ENCODE data around the gene CSNK2A3. TPM values are rescaled to one million over a fixed set of nuclear protein-coding genes. Genes with fewer than 3 reads are reported as not detected.

Gene CSNK2A3
- total RNA-seq, 1 donor from 2014 or later = 0.75 TPM

DNA sequence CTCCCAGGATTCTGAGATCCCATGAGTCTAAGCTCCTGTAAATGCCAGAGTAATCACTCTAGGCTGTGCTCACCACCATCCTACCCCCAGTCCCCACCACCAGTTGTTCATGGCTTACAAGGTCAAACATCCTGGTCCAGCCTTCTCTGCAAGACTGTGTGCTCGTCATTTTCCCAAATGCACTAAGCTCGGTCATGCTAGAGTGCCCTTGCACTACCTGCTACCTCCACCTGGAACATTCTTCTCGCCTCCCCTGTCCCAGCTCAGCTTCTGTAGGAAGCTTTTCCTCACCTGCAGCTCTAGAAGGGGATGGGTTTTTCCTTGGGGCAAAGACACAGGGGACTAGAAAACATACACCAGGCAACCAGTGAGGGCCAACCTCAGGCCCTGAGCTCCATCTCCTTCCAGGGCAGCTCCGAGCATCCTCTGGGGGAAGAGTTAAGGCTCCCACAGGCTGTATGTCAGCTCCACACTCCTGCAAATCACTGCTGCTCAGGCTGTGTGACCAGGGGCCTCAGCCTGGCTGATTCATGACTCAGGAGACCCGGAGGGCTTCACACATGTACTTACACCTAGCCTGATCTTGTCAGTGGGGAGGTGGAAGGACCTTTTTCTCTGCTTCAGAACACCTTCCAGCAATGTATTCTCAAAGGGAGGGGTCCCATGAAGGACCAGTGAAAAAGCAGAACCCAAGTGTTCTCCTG, 37.2 kb upstream of the CSNK2A3 start:
- TF ChIP-seq, protein P1, sequence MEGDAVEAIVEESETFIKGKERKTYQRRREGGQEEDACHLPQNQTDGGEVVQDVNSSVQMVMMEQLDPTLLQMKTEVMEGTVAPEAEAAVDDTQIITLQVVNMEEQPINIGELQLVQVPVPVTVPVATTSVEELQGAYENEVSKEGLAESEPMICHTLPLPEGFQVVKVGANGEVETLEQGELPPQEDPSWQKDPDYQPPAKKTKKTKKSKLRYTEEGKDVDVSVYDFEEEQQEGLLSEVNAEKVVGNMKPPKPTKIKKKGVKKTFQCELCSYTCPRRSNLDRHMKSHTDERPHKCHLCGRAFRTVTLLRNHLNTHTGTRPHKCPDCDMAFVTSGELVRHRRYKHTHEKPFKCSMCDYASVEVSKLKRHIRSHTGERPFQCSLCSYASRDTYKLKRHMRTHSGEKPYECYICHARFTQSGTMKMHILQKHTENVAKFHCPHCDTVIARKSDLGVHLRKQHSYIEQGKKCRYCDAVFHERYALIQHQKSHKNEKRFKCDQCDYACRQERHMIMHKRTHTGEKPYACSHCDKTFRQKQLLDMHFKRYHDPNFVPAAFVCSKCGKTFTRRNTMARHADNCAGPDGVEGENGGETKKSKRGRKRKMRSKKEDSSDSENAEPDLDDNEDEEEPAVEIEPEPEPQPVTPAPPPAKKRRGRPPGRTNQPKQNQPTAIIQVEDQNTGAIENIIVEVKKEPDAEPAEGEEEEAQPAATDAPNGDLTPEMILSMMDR (conservative IDR thresholded peaks at IDR 0.05) = no peak
- Mint-ChIP-seq H3K4me3 (no peak overlapping the region), H3K27ac (no peak overlapping the region), H3K36me3 (peaks cover 4% of the 10 kb centered on the region), H3K4me1 (ENCODE audit: unreplicated experiment) (peaks cover 5% of the 10 kb centered on the region), H3K27me3 (peaks cover 12% of the 10 kb centered on the region), H3K9me3 (no peaks in the 10 kb centered on the region)
- no peak for DNase-seq (ENCODE audit: extremely low spot score, unreplicated experiment)

DNA sequence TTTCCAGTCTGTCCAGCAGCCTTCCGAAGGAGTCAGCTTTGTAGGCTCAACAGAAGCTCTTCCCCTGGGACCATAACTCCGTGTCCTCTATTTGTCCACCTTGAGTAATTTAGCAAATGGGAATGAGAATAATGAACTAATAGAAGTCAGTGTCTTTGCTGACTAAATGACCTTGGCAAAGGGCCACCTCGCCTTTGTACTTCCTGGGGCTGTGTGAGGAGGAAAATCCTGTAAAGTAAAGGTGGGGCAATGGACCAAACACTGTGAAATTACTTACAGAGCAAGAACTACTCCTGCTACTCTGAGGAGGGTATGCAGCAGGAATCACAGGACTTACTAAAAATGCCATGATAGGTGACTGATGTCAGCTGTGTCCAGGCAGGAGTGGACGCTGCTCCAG, 36.2 kb upstream of the CSNK2A3 start:
- peaks cover 5% of the 10 kb centered on the region for H3K4me1 Mint-ChIP-seq (ENCODE audit: unreplicated experiment)
- no peak overlapping the region for H3K4me3 Mint-ChIP-seq
- TF ChIP-seq, protein P1 (conservative IDR thresholded peaks at IDR 0.05) = no peak
- no peak overlapping the region for H3K27ac Mint-ChIP-seq
- H3K27me3 Mint-ChIP-seq = peaks cover 11% of the 10 kb centered on the region
- H3K36me3 Mint-ChIP-seq = peaks cover 3% of the 10 kb centered on the region
- H3K9me3 Mint-ChIP-seq = no peaks in the 10 kb centered on the region
- no peak for DNase-seq (ENCODE audit: extremely low spot score, unreplicated experiment)

DNA sequence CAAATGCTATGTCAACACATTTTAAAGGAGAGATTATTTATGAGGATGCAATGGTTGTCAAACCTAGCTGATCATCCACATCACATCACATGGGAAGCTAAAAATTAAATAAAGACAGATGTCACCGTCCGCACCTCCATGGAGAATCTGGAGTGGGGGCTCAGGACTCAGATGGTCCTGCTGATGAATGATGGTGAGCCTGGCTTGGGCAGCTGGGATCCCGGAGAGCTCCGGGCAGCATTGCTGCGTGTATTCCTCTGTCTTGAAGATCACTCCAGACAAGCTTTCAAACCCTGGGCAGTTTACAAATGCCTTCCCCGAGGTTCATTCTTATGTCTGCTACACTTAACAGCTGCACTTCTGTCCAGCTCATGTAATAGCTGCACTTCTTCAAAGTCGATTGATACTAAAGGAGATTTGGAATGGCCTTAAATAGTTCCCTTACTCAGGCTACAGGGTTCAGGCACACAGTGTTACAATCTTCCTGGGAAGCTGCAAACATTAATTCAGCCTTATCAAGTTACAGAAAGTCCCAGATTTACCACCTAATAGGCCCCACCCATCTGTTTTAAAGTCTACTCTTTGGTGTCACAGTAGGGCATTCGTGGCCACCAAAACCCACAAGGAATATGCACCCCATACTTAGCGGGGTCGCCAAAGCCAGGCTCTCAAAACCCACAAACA, 34.7 kb upstream of the CSNK2A3 start:
- Mint-ChIP-seq H3K4me1 (ENCODE audit: unreplicated experiment) (peaks cover 5% of the 10 kb centered on the region), H3K36me3 (no peaks in the 10 kb centered on the region), H3K27me3 (peaks cover 9% of the 10 kb centered on the region), H3K27ac (no peak overlapping the region), H3K9me3 (peaks cover 3% of the 10 kb centered on the region), H3K4me3 (no peak overlapping the region)
- DNase-seq (ENCODE audit: extremely low spot score, unreplicated experiment) = no peak
- TF ChIP-seq, protein P1 (conservative IDR thresholded peaks at IDR 0.05) = no peak

DNA sequence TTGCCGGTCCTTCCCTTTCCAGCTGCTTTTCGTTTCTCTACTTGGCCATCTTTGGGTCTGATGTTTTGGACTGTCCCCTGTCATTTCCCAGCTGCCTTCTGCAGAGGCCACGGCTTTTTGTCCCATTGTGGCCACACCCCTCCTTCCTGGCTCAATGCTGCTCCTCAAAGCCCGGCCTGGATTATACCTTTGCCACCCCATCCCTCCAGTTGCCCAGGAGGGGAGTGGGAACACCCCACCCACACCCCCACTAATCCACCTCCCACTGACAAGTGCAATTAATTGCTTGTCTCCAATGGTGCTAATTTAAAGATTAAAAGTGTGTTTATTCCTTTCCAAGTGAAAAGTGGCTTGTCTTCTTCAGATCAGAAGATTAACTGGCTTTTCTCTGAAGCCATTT, 34.2 kb upstream of the CSNK2A3 start:
- Mint-ChIP-seq H3K4me3 (no peak overlapping the region), H3K27ac (no peak overlapping the region), H3K27me3 (peaks cover 9% of the 10 kb centered on the region), H3K4me1 (ENCODE audit: unreplicated experiment) (peaks cover 5% of the 10 kb centered on the region), H3K36me3 (no peaks in the 10 kb centered on the region), H3K9me3 (peaks cover 3% of the 10 kb centered on the region)
- no peak for DNase-seq (ENCODE audit: extremely low spot score, unreplicated experiment)
- TF ChIP-seq, protein P1 (conservative IDR thresholded peaks at IDR 0.05) = no peak

DNA sequence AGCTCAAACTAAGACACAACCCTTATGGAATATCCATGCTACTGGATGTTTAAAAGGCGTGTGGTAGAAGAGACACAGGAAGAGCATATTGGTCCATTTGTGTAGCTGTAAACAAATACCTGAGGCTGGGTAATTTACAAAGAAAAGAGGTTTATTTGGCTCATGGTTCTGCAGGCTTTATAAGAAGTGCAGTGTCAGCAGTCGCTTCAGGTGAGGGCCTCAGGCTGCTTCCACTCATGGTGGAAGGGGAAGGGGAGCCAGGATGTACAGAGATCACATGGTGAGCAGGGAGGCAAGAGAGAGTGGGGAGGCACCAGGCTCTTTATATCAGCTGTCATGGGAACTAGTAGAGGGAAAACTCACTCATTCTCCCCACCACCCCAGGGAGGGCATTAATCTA, 31.8 kb upstream of the CSNK2A3 start:
- H3K27me3 Mint-ChIP-seq = peaks cover 4% of the 10 kb centered on the region
- peaks cover 5% of the 10 kb centered on the region for H3K4me1 Mint-ChIP-seq (ENCODE audit: unreplicated experiment)
- H3K4me3 Mint-ChIP-seq = no peak overlapping the region
- peaks cover 3% of the 10 kb centered on the region for H3K9me3 Mint-ChIP-seq
- no peak overlapping the region for H3K27ac Mint-ChIP-seq
- no peak for DNase-seq (ENCODE audit: extremely low spot score, unreplicated experiment)
- H3K36me3 Mint-ChIP-seq = no peaks in the 10 kb centered on the region
- TF ChIP-seq, protein P1 (conservative IDR thresholded peaks at IDR 0.05) = no peak
